ENCODE measurements around the gene ATP8A2.
"Not testable (repeated sequence)": the region's sequence is repeated elsewhere in the genome, so short reads cannot be mapped to it uniquely, and the experiment has no call there.

DNA sequence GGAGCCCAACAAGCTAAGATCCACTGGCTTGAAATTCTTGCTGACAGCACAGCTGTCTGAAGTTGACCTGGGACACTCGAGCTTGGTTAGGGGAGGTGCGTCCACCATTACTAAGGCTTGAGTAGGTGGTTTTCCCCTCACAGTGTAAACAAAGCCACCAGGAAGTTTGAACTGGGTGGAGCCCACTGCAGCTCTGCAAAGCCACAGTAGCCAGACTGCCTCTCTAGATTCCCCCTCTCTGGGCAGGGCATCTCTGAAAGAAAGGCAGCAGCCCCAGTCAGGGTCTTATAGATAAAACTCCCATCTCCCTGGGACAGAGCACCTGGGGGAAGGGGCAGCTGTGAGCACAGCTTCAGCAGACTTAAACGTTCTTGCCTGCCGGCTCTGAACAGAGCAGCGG, 582.3 kb downstream of the ATP8A2 start:
- TF ChIP-seq, protein P1, sequence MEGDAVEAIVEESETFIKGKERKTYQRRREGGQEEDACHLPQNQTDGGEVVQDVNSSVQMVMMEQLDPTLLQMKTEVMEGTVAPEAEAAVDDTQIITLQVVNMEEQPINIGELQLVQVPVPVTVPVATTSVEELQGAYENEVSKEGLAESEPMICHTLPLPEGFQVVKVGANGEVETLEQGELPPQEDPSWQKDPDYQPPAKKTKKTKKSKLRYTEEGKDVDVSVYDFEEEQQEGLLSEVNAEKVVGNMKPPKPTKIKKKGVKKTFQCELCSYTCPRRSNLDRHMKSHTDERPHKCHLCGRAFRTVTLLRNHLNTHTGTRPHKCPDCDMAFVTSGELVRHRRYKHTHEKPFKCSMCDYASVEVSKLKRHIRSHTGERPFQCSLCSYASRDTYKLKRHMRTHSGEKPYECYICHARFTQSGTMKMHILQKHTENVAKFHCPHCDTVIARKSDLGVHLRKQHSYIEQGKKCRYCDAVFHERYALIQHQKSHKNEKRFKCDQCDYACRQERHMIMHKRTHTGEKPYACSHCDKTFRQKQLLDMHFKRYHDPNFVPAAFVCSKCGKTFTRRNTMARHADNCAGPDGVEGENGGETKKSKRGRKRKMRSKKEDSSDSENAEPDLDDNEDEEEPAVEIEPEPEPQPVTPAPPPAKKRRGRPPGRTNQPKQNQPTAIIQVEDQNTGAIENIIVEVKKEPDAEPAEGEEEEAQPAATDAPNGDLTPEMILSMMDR (conservative IDR thresholded peaks at IDR 0.05; ENCODE audit: low read depth, low read length) = not testable (repeated sequence)
- not testable (repeated sequence) for TF ChIP-seq FOS (IDR thresholded peaks at IDR 0.05; ENCODE audit: low read depth, low read length); MAZ (IDR thresholded peaks at IDR 0.05; ENCODE audit: borderline replicate concordance, low read depth, low read length); NFE2L2 (IDR thresholded peaks at IDR 0.05; ENCODE audit: low read depth, low read length); RCOR1 (IDR thresholded peaks at IDR 0.05; ENCODE audit: insufficient replicate concordance, low read length); POLR2A (IDR thresholded peaks at IDR 0.05; ENCODE audit: low read depth, low read length); SMC3 (IDR thresholded peaks at IDR 0.05; ENCODE audit: low read depth, low read length); RAD21 (IDR thresholded peaks at IDR 0.05; ENCODE audit: low read length)
